HepG2 (cell line): ENCODE results near the gene HCRT. TPM values are rescaled to one million over a fixed set of nuclear protein-coding genes. Genes with fewer than 3 reads are reported as not detected.
A peak's percentile ranks its signal among the peaks of the same experiment; 100 is the strongest.

Experiments
- CBX5 ChIP-seq: sonication (generic); formaldehyde crosslinking; IDR thresholded peaks from 2 replicates; pipeline ENCODE4 v1.4.0; 2020; ENCODE audit warnings: missing genetic modification reagents, borderline replicate concordance
- GABPA ChIP-seq, 2 experiments: IDR thresholded peaks; 2 replicates each; pipeline ENCODE4 v1.6.1; 2011 to 2016; ENCODE audit warnings: low read depth in 2 of 2, low read length in 1 of 2, missing biosample characterization in 1 of 2, missing genetic modification characterization in 1 of 2
- HES4 ChIP-seq: sonication (generic); formaldehyde crosslinking; IDR thresholded peaks from 2 replicates; pipeline ENCODE4 v1.9.0; 2021; ENCODE audit warnings: mild to moderate bottlenecking, missing genetic modification reagents, borderline replicate concordance
- LCORL ChIP-seq, 2 experiments: fragments of 450-650 bp in 1 of 2; sonication (generic) in 1 of 2; formaldehyde crosslinking in 1 of 2; IDR thresholded peaks; 2 replicates each; pipeline versions ENCODE4 v1.5.0 to v1.6.1; 2017 to 2020; ENCODE audit warnings: antibody characterized with exemption in 1 of 2, missing genetic modification reagents in 1 of 2
- NFE2L1 ChIP-seq: sonication (generic); formaldehyde crosslinking; IDR thresholded peaks from 2 replicates; pipeline ENCODE4 v1.4.0; 2020; ENCODE audit warnings: missing genetic modification reagents, mild to moderate bottlenecking, borderline replicate concordance
- PATZ1 ChIP-seq: sonication (generic); formaldehyde crosslinking; IDR thresholded peaks from 2 replicates; pipeline ENCODE4 v1.4.0; 2020; ENCODE audit warnings: missing genetic modification reagents
- PHF21A ChIP-seq: sonication (generic); formaldehyde crosslinking; IDR thresholded peaks from 2 replicates; pipeline ENCODE4 v1.5.0; 2020; ENCODE audit warnings: mild to moderate bottlenecking, missing genetic modification reagents
- POLR2A ChIP-seq, 2 experiments: IDR thresholded peaks; 2 replicates each; pipeline ENCODE4 v1.6.1; 2011; ENCODE audit warnings: low read depth in 2 of 2, low read length in 2 of 2, mild to moderate bottlenecking in 1 of 2, moderate library complexity in 1 of 2; ENCODE audit not compliant: insufficient read depth in 1 of 2
- RFX1 ChIP-seq: fragments of 450-650 bp; IDR thresholded peaks from 2 replicates; pipeline ENCODE4 v1.6.1; 2017
- SMYD3 ChIP-seq: sonication (generic); formaldehyde crosslinking; IDR thresholded peaks from 2 replicates; pipeline ENCODE4 v1.8.1; 2023; ENCODE audit warnings: mild to moderate bottlenecking, missing genetic modification reagents
- TEAD2 ChIP-seq: sonication (generic); formaldehyde crosslinking; IDR thresholded peaks from 2 replicates; pipeline ENCODE4 v1.9.0; 2021; ENCODE audit warnings: missing genetic modification reagents
- XBP1 ChIP-seq: sonication (generic); formaldehyde crosslinking; IDR thresholded peaks from 2 replicates; pipeline ENCODE4 v1.5.0; 2020; ENCODE audit warnings: missing genetic modification reagents
- ZNF17 ChIP-seq: sonication (generic); formaldehyde crosslinking; IDR thresholded peaks from 2 replicates; pipeline ENCODE4 v1.5.0; 2020; ENCODE audit warnings: mild to moderate bottlenecking, missing genetic modification reagents
- ZNF251 ChIP-seq: sonication (generic); formaldehyde crosslinking; IDR thresholded peaks from 2 replicates; pipeline ENCODE4 v1.9.0; 2021; ENCODE audit warnings: mild to moderate bottlenecking, missing genetic modification reagents
- ZNF354B ChIP-seq: sonication (generic); formaldehyde crosslinking; IDR thresholded peaks from 2 replicates; pipeline ENCODE4 v1.8.0; 2022; ENCODE audit warnings: mild to moderate bottlenecking, missing genetic modification reagents
- ZNF687 ChIP-seq: sonication (generic); formaldehyde crosslinking; IDR thresholded peaks from 2 replicates; pipeline ENCODE4 v1.5.1; 2020; ENCODE audit warnings: mild to moderate bottlenecking, missing genetic modification reagents, moderate library complexity
- ZNF710 ChIP-seq: sonication (generic); formaldehyde crosslinking; IDR thresholded peaks from 2 replicates; pipeline ENCODE4 v1.5.0; 2020; ENCODE audit warnings: mild to moderate bottlenecking, missing genetic modification reagents, borderline replicate concordance
- ZNF788 ChIP-seq: sonication (generic); formaldehyde crosslinking; IDR thresholded peaks from 2 replicates; pipeline ENCODE4 v1.5.0; 2020; ENCODE audit warnings: mild to moderate bottlenecking, missing genetic modification reagents, borderline replicate concordance
- polyA plus RNA-seq, 8 experiments: library from polyadenylated mRNA; depleted of rRNA in 3 of 8; stranded (reverse) in 7 of 8; unstranded in 1 of 8; fragments of >200 nt; fragmentation: Illumina TruSeq in 4 of 8; extraction: Trizol in 4 of 8; gene quantifications; 2 replicates each; pipeline versions ENCODE4 v1.2.1 to v1.2.3, GENCODE V29; 2011 to 2016; ENCODE audit warnings: low read depth in 4 of 8, missing spikeins in 1 of 8, mixed read lengths in 1 of 8; ENCODE audit not compliant: insufficient read depth in 1 of 8
- total RNA-seq, 5 experiments: library from RNA; depleted of rRNA; stranded (reverse); fragments of >200 nt; fragmentation: Illumina TruSeq; extraction: Trizol; gene quantifications; 2 replicates each; pipeline ENCODE4 v1.2.3, GENCODE V29; 2016; ENCODE audit warnings: low read depth in 1 of 5
- TF ChIP-seq, protein P1 (sequence below): fragments of 450-650 bp; IDR thresholded peaks from 2 replicates; pipeline ENCODE4 v1.6.1; 2016

The HCRT gene
- total and polyA plus RNA-seq, 2 of the 13 experiments (the other 11 are each of a cell fraction or from before 2014, with no cell fraction given) = not detected

GRCh38 chr17:42159796-42160530 is 25.3 kb downstream of the HCRT start (continued):
- TF ChIP-seq ZNF687 (CRISPR knock-in tag) = peak; percentile 52; the same call in 1 of the 2 replicates
- TF ChIP-seq ZNF17 (CRISPR knock-in tag) = no peak
- 0 out of 2 replicates have a peak, but pooled peaks have one; percentile 19 for TF ChIP-seq ZNF788 (CRISPR knock-in tag)
- TF ChIP-seq XBP1 (CRISPR knock-in tag) = no peak
- TF ChIP-seq LCORL (IDR thresholded peaks at IDR 0.05) = no peak
- no peak for TF ChIP-seq LCORL (CRISPR knock-in tag; IDR thresholded peaks at IDR 0.05)
- no peak for TF ChIP-seq ZNF710
- TF ChIP-seq, protein P1, sequence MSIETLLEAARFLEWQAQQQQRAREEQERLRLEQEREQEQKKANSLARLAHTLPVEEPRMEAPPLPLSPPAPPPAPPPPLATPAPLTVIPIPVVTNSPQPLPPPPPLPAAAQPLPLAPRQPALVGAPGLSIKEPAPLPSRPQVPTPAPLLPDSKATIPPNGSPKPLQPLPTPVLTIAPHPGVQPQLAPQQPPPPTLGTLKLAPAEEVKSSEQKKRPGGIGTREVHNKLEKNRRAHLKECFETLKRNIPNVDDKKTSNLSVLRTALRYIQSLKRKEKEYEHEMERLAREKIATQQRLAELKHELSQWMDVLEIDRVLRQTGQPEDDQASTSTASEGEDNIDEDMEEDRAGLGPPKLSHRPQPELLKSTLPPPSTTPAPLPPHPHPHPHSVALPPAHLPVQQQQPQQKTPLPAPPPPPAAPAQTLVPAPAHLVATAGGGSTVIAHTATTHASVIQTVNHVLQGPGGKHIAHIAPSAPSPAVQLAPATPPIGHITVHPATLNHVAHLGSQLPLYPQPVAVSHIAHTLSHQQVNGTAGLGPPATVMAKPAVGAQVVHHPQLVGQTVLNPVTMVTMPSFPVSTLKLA = no peak
- TF ChIP-seq CBX5 = no peak
- TF ChIP-seq HES4 = no peak
- TF ChIP-seq TEAD2 = no peak
- no peak for TF ChIP-seq NFE2L1 (CRISPR knock-in tag)
- no peak for TF ChIP-seq GABPA (IDR thresholded peaks at IDR 0.05; ENCODE audit: low read depth, low read length)
- peak; percentile 23; the same call in 1 of the 2 replicates for TF ChIP-seq GABPA (CRISPR knock-in tag; IDR thresholded peaks at IDR 0.05; ENCODE audit: low read depth)
- no peak for TF ChIP-seq RFX1
- no peak for TF ChIP-seq POLR2A (IDR thresholded peaks at IDR 0.05; ENCODE audit: insufficient read depth in 1 of 2, low read depth in 2 of 2, low read length in 2 of 2)
- no peak for TF ChIP-seq PHF21A (CRISPR knock-in tag)
- no peak for TF ChIP-seq ZNF251 (CRISPR knock-in tag)
- TF ChIP-seq ZNF354B (CRISPR knock-in tag) = no peak
- TF ChIP-seq PATZ1 = no peak
- no peak for TF ChIP-seq SMYD3 (CRISPR knock-in tag)
